Vagina (tissue), 2 donors: ENCODE data around the gene CMTR2.

Experiments used
- POLR2A ChIP-seq, 2 donors: fragments of 450-650 bp; IDR thresholded peaks; one replicate each; pipeline ENCODE4 v1.6.1; 2017; ENCODE audit warnings: antibody characterized with exemption in 2 of 2, mild to moderate bottlenecking in 2 of 2, moderate library complexity in 2 of 2
- POLR2AphosphoS5 ChIP-seq, 2 donors: sonication (generic); formaldehyde crosslinking; IDR thresholded peaks; one replicate each; pipeline ENCODE4 v1.9.0; 2017; ENCODE audit warnings: antibody characterized with exemption in 2 of 2, mild to moderate bottlenecking in 2 of 2, low read depth in 1 of 2; ENCODE audit not compliant: insufficient read depth in 1 of 2
- TF ChIP-seq, protein P1 (sequence below), 3 experiments: fragments of 450-650 bp in 2 of 3; fragments of 200-600 bp in 1 of 3; sonication (generic) in 1 of 3; IDR thresholded peaks; one replicate each; pipeline ENCODE4 v1.5.1; 2017 to 2019; ENCODE audit warnings: antibody characterized with exemption in 3 of 3, mild to moderate bottlenecking in 2 of 3, moderate library complexity in 2 of 3

DNA sequence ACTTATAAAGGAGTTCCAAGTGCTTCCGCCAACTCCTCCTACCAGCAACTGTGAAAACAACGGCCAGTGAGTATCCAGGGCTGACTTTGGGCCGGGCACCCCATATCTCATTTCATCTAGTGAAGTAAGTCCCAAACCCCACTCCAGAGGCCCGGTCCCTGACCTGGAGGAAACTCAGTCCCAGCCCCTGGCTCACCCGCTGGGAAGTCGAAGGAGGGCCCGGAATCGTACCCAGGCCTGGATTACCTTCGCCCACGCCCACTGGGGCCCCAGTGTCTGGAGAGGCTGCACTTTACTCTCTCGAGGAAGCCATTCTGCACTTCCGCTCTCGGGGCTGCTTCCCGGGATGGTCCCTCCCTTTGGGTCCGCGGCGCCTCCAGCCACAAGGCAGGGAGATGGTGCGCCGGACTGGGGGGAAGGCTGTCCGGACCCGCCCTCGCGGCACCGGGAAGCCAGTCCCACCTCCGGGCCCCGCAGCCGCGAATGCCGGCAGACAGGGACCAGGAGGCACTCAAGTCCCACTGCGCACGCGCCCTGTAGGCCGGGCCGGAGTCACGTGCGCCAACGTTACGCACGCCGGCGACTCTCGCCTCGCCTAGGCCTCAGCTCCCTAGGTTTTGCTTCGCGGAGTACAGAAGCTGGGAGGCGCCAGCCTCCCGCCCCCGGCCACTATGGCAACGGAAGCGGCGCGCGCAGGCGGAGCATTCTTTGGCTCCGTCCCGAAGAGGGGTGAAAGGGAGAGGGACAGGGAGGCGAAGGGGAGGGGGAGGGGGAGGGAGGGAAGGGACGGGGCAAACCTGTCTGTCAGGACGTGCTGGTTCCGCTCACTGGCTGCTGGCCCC, at the start of gene CMTR2:
- TF ChIP-seq, protein P1, sequence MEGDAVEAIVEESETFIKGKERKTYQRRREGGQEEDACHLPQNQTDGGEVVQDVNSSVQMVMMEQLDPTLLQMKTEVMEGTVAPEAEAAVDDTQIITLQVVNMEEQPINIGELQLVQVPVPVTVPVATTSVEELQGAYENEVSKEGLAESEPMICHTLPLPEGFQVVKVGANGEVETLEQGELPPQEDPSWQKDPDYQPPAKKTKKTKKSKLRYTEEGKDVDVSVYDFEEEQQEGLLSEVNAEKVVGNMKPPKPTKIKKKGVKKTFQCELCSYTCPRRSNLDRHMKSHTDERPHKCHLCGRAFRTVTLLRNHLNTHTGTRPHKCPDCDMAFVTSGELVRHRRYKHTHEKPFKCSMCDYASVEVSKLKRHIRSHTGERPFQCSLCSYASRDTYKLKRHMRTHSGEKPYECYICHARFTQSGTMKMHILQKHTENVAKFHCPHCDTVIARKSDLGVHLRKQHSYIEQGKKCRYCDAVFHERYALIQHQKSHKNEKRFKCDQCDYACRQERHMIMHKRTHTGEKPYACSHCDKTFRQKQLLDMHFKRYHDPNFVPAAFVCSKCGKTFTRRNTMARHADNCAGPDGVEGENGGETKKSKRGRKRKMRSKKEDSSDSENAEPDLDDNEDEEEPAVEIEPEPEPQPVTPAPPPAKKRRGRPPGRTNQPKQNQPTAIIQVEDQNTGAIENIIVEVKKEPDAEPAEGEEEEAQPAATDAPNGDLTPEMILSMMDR (IDR thresholded peaks at IDR 0.05): peak in 1 of 3 experiments; percentile 29
- TF ChIP-seq POLR2A (IDR thresholded peaks at IDR 0.05) (peak in 1 of 2 donors; percentile 36), POLR2AphosphoS5 (IDR thresholded peaks at IDR 0.05; ENCODE audit: insufficient read depth in 1 of 2, low read depth in 1 of 2) (peak; percentile 73 to 89)
